Hepatocyte (in vitro differentiated cells): Measurements from ENCODE around the gene TTLL1. TPM values are rescaled to one million over a fixed set of nuclear protein-coding genes. Genes with fewer than 3 reads are reported as not detected.
"Not testable (repeated sequence)": the region's sequence is repeated elsewhere in the genome, so short reads cannot be mapped to it uniquely, and the experiment has no call there.

Experiments used
- DNase-seq: peaks from one replicate; pipeline ENCODE4 v3.0.0-alpha.2; 2016; ENCODE audit warnings: low spot score
- H2AFZ ChIP-seq: fragments of 200-600 bp; sonication (generic); 2 replicates; pipeline ENCODE4 v1.6.0; 2016; ENCODE audit warnings: antibody characterized with exemption, mild to moderate bottlenecking
- H3K27ac ChIP-seq: fragments of 200-600 bp; sonication (generic); 2 replicates; pipeline ENCODE4 v1.5.1; 2016; ENCODE audit warnings: mild to moderate bottlenecking
- H3K27me3 ChIP-seq: fragments of 200-600 bp; sonication (generic); 2 replicates; pipeline ENCODE4 v1.6.1; 2016
- H3K36me3 ChIP-seq: fragments of 200-600 bp; sonication (generic); replicated peaks from 2 replicates; pipeline ENCODE4 v1.5.1; 2016; ENCODE audit warnings: low read depth; ENCODE audit not compliant: insufficient read depth
- H3K4me1 ChIP-seq: fragments of 200-600 bp; sonication (generic); 2 replicates; pipeline ENCODE4 v1.5.1; 2016; ENCODE audit warnings: mild to moderate bottlenecking, moderate library complexity; ENCODE audit not compliant: insufficient read depth
- H3K4me2 ChIP-seq: fragments of 200-600 bp; sonication (generic); 2 replicates; pipeline ENCODE4 v1.6.0; 2016
- H3K4me3 ChIP-seq: fragments of 200-600 bp; sonication (generic); 2 replicates; pipeline ENCODE4 v1.5.1; 2016; ENCODE audit warnings: mild to moderate bottlenecking
- H3K79me2 ChIP-seq: fragments of 200-600 bp; sonication (generic); 2 replicates; pipeline ENCODE4 v1.6.0; 2017; ENCODE audit warnings: mild to moderate bottlenecking
- H3K9me2 ChIP-seq: fragments of 200-600 bp; sonication (generic); replicated peaks from 2 replicates; pipeline ENCODE4 v1.6.0; 2017; ENCODE audit warnings: mild to moderate bottlenecking; ENCODE audit not compliant: insufficient read depth
- H3K9me3 ChIP-seq: fragments of 200-600 bp; sonication (generic); 2 replicates; pipeline ENCODE4 v1.5.1; 2016; ENCODE audit warnings: low read depth, mild to moderate bottlenecking
- H4K20me1 ChIP-seq: fragments of 200-600 bp; sonication (generic); 2 replicates; pipeline ENCODE4 v1.6.0; 2016; ENCODE audit warnings: mild to moderate bottlenecking; ENCODE audit not compliant: insufficient read depth, poor library complexity, severe bottlenecking
- EZH2 ChIP-seq: fragments of 200-600 bp; sonication (generic); IDR thresholded peaks from 2 replicates; pipeline ENCODE4 v1.6.1; 2016; ENCODE audit warnings: antibody characterized with exemption, mild to moderate bottlenecking, borderline replicate concordance
- EZH2phosphoT487 ChIP-seq: fragments of 200-600 bp; sonication (generic); IDR thresholded peaks from one replicate; pipeline ENCODE4 v1.6.1; 2018; ENCODE audit warnings: antibody characterized with exemption, mild to moderate bottlenecking, low read depth, moderate library complexity; ENCODE audit not compliant: unreplicated experiment, severe bottlenecking
- WGBS: methylation state at CpG from one replicate; pipeline ENCODE4 v1.1.6; 2016; ENCODE audit warnings: low lambda C conversion rate; ENCODE audit errors: missing lambda C conversion rate; 5-methylcytosine and 5-hydroxymethylcytosine counted together
- polyA plus RNA-seq: library from polyadenylated mRNA; unstranded; fragments of >200 nt; fragmentation: Nextera tagmentation; extraction: Ambion mirVana; gene quantifications from 2 replicates; pipeline ENCODE4 v1.2.1, GENCODE V29; 2016
- total RNA-seq: library from RNA; depleted of rRNA; stranded (reverse); fragments of >200 nt; gene quantifications from 2 replicates; pipeline ENCODE4 v1.2.3, GENCODE V29; 2014
- TF ChIP-seq, protein P1 (sequence below): fragments of 200-600 bp; sonication (generic); IDR thresholded peaks from 2 replicates; pipeline ENCODE4 v1.5.1; 2016; ENCODE audit warnings: antibody characterized with exemption, mild to moderate bottlenecking; ENCODE audit not compliant: poor library complexity

Gene TTLL1
- total and polyA plus RNA-seq, 2 experiments from 2014 or later, result 6.4 to 8.7 TPM

DNA sequence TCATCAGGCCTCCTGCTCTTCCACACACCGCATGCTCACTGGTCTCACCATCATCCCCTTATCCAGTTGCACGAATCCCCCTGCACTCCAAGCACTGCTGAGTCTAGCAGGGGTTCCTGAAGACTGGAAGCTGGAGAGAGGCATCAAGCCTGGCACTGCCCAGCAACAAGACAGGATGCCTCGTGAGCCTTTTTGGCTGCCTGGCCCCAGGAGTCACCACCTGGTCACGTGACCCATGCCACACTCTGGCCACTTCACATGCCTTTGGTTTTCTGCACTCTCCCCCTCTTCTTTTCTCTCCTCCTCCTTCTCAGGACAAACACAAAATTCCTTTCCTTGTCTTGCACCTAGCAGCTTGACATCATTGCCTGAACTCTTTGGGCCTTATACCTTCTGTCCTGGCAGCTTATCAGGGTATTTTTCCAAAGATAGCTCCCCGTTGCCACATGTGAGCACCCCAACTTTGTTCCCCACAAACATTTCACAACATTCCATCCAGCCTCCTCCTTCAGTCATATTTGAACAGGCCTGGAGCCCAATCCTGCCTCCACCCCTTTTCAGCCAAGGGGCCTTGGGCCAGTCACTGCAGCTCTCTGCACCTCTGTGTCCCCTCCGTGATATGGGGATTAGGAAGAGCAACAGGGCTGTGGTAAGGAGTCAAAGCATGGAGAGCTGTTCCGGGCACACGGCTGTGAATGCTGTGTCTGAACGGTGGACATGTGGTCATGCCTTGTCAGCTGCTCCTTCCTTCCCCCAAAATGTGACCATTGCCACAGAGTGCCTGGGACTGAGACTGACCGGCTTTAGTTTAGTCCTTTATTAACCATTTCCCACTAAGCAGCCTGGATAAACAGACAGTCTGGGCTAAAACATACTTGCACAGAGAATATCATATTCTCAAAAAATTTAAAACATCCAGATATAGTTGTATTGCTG lies 71.4 kb downstream of the TTLL1 start:
- H3K27ac ChIP-seq, result peak overlapping the region; percentile 63
- WGBS, result 79% methylated on average over 10 of the region's 10 CpGs

DNA sequence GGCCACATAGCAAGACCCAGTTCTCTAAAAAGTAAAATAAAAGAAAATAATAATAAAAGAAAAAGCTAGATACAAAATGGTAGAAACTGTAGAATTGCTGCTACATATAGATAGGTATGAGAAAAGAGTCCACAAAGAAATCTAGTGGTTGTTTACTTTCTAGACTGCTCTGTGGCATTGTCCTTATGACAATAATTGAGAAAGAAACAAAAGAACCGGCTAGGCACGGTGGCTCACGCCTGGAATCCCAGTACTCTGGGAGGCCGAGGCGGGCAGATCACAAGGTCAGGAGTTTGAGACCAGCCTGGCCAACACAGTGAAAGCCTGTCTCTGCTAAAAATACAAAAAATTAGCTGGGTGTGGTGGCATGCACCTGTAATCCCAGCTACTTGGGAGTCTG lies 73.0 kb downstream of the TTLL1 start:
- H3K9me3 ChIP-seq, H3K27ac ChIP-seq, DNase-seq, H3K9me2 ChIP-seq, H3K4me3 ChIP-seq, H3K27me3 ChIP-seq, H3K36me3 ChIP-seq, H2AFZ ChIP-seq: not testable (repeated sequence)
- Histone ChIP-seq H3K79me2 (peaks cover 41% of the 10 kb centered on the region), H3K4me2 (peak overlapping the region; percentile 80), H3K4me1 (peaks cover 28% of the 10 kb centered on the region), H4K20me1 (peaks cover 19% of the 10 kb centered on the region)
- 85% methylated on average over 5 of the region's 5 CpGs for WGBS

More for the DNA sequence above, 71.4 kb downstream of the TTLL1 start:
- DNase-seq, result no peak
- no peaks in the 10 kb centered on the region for H3K27me3 ChIP-seq
- no peak overlapping the region for H3K4me3 ChIP-seq
- no peak overlapping the region for H2AFZ ChIP-seq
- H3K4me1 ChIP-seq, result peaks cover 19% of the 10 kb centered on the region
- no peaks in the 10 kb centered on the region for H3K36me3 ChIP-seq
- TF ChIP-seq, protein P1, sequence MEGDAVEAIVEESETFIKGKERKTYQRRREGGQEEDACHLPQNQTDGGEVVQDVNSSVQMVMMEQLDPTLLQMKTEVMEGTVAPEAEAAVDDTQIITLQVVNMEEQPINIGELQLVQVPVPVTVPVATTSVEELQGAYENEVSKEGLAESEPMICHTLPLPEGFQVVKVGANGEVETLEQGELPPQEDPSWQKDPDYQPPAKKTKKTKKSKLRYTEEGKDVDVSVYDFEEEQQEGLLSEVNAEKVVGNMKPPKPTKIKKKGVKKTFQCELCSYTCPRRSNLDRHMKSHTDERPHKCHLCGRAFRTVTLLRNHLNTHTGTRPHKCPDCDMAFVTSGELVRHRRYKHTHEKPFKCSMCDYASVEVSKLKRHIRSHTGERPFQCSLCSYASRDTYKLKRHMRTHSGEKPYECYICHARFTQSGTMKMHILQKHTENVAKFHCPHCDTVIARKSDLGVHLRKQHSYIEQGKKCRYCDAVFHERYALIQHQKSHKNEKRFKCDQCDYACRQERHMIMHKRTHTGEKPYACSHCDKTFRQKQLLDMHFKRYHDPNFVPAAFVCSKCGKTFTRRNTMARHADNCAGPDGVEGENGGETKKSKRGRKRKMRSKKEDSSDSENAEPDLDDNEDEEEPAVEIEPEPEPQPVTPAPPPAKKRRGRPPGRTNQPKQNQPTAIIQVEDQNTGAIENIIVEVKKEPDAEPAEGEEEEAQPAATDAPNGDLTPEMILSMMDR, result no peak
- TF ChIP-seq EZH2phosphoT487, result no peak
- TF ChIP-seq EZH2, result no peak
- H4K20me1 ChIP-seq, result peaks cover 16% of the 10 kb centered on the region
- no peaks in the 10 kb centered on the region for H3K9me2 ChIP-seq
- H3K9me3 ChIP-seq, result no peaks in the 10 kb centered on the region
- H3K79me2 ChIP-seq, result peaks cover 24% of the 10 kb centered on the region
- H3K4me2 ChIP-seq, result peak overlapping the region; percentile 25

DNA sequence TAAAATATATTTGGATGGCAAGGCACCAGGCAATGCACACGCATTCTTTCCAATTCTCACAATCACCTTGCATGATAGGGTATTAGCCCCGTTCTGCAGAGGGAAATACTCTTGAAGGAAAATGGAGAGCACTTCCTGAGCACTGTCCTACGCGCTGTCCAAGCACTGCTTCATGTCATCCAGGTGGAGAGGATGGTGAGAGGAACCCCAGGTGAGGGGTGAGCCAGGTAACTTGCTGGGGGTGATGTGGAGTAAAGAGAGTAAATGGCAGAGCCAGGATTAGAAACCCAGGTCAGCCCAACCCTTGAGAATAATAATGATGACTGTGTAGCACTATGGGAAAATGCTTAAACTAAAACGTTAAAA lies 73.5 kb downstream of the TTLL1 start:
- no peaks in the 10 kb centered on the region for H3K27me3 ChIP-seq
- no peaks in the 10 kb centered on the region for H3K36me3 ChIP-seq
- 17% methylated on average over 5 of the region's 5 CpGs for WGBS
- peaks cover 33% of the 10 kb centered on the region for H3K4me1 ChIP-seq
- peak overlapping the region; percentile 80 for H3K4me2 ChIP-seq
- TF ChIP-seq EZH2 (no peak), EZH2phosphoT487 (no peak)
- TF ChIP-seq, protein P1, result no peak
- H3K9me3 ChIP-seq, result no peaks in the 10 kb centered on the region
- H4K20me1 ChIP-seq, result peaks cover 19% of the 10 kb centered on the region
- peak overlapping the region; percentile 19 for H3K27ac ChIP-seq
- peaks cover 43% of the 10 kb centered on the region for H3K79me2 ChIP-seq
- peak overlapping the region; percentile 38 for H2AFZ ChIP-seq
- H3K9me2 ChIP-seq, result no peaks in the 10 kb centered on the region
- H3K4me3 ChIP-seq, result peak overlapping the region; percentile 51
- DNase-seq, result no peak

DNA sequence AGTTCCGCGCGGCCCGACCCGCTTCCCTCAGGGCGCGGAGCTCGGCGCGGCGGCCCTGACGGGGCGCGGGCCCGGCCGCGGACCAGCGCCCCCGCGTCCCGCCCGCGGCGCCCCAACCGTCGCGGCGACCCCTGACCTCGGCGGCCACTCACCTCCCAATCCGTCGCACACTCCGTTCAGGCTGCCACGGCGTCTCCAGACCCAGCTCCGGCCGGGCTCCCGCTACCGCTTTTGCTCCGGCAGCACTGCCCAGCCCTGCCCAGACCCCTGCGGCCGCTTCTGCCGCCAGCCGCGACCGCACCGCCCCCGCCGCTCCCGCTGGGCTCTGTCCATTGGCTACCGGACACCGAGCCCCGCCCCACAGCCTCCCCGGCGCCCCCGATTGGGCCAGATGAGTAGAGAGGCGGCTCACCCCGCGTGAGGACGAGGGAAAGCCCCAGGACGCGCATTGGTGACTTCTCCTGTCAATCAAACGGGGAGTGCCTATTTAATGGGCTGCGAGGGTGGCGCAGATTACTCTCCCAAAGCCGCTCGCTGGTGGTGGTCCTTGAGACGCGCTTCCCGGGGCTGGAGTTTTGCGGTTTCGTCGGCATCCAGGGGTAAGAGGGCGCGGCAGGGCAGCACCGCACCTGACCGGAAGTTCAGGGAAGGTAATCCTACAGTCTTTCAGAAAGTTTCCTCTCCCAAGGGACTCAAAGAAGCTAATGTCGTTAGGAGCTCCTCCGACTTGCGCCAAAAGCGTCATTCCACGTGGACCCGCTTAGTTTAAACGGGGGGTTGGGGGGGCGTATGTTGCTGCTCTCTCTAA lies 74.1 kb downstream of the TTLL1 start, which contains the start of gene PACSIN2:
Gene PACSIN2, minus strand, starts transcription at position 281 of the 808 bp plus-strand sequence. CDS start 103,069 bp downstream, outside the sequence.
- 1% methylated on average over 59 of the region's 85 CpGs for WGBS
- no peaks in the 10 kb centered on the region for H3K9me3 ChIP-seq

More for the DNA sequence above, 74.1 kb downstream of the TTLL1 start, which contains the start of gene PACSIN2:
- TF ChIP-seq EZH2phosphoT487 (no peak), EZH2 (no peak)
- TF ChIP-seq, protein P1, result no peak
- peak; percentile 99 for DNase-seq
- Histone ChIP-seq H3K27me3 (no peaks in the 10 kb centered on the region), H4K20me1 (peaks cover 19% of the 10 kb centered on the region), H3K79me2 (peaks cover 49% of the 10 kb centered on the region), H3K4me3 (peak within 1 kb of the TSS; percentile 86), H3K9me2 (no peaks in the 10 kb centered on the region), H2AFZ (peak within 1 kb of the TSS; percentile 38), H3K4me2 (peak within 1 kb of the TSS; percentile 82), H3K36me3 (no peaks in the 10 kb centered on the region), H3K27ac (peak within 1 kb of the TSS; percentile 80), H3K4me1 (peaks cover 35% of the 10 kb centered on the region)
